HG03575 (cell line): ENCODE results near the gene LZTR1.
"Not testable (repeated sequence)": the region's sequence is repeated elsewhere in the genome, so short reads cannot be mapped to it uniquely, and the experiment has no call there.

Source experiments
- ATAC-seq: cut with Tn5 transposase; IDR thresholded peaks from one replicate; pipeline ENCODE4 v1.9.1; 2021; ENCODE audit not compliant: unreplicated experiment, insufficient number of reproducible peaks, low FRiP score; ENCODE audit errors: extremely low read depth

LZTR1 gene

GRCh38 chr22:21009208-21009607 is 27.1 kb downstream of the LZTR1 start:
- not testable (repeated sequence) for ATAC-seq

DNA sequence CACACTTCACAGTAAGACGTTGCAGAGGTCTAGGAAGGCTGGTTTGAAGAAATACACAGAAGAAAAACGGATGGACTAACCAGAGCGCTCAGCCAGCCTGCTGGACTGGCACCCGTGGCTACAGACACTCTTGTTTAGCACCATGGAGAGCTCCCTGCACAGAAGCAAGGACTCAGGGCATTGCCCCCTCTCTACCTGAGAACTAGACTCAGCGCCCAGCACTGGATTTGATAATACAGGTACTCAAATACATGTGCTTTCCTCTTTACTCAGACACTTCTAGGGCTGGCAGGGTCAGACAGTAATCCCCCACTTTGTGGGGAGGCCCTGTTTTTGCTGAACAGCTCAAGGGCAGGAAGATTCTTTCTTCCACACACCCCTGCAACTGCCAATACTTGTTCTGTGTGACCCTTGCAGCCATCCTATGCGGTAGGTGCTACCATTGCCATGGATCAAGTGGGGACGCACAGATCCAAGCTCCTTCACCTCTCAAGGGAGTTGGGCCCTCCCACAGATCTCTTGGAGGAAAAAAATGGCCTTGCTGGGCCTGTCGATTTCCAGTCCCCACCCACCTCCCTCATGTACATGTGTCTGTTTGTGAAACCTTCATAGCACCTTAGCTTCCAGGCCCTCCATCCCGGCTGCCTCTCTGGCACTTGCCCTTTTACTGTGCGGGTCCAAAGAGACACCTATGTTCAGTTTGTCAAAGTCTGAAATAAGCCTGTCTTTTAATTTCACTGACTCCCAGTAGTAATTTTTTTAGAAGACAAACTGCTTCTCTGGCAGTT is 27.7 kb downstream of the LZTR1 start:
- no peak for ATAC-seq

- no peak for ATAC-seq
These were observed 28.5 kb downstream of the LZTR1 start for GRCh38 chr22:21010426-21011113.

- ATAC-seq, result no peak
These were observed 30.6 kb downstream of the LZTR1 start for GRCh38 chr22:21012446-21013407.

- no peak for ATAC-seq
These were observed 31.6 kb downstream of the LZTR1 start for GRCh38 chr22:21013657-21014201.

DNA sequence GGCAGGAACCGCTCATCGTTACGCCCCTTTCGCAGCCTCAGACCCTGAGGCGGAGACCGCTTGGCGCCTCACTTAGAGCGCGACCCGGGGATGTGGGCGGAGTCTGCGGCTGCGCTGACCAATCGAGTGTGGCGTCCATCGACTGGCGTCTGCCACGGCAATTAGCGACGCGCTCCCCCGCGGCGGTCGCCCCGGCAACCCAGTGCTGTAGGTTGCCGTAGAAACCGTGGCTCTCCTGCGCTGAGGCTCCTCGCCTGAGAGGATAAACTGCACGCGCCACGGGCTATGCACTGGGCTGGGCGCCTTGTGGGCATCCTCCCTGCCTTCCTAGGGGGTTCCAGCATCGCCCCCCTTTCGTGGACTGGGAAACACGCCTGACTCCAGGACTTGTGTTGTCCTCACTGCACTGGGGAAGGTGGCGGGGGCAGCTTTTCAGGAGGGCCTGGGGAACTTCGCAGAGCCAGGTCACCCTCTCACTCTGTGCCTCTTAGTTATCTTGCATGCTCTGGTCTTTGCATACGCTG is 32.2 kb downstream of the LZTR1 start:
- no peak for ATAC-seq

DNA sequence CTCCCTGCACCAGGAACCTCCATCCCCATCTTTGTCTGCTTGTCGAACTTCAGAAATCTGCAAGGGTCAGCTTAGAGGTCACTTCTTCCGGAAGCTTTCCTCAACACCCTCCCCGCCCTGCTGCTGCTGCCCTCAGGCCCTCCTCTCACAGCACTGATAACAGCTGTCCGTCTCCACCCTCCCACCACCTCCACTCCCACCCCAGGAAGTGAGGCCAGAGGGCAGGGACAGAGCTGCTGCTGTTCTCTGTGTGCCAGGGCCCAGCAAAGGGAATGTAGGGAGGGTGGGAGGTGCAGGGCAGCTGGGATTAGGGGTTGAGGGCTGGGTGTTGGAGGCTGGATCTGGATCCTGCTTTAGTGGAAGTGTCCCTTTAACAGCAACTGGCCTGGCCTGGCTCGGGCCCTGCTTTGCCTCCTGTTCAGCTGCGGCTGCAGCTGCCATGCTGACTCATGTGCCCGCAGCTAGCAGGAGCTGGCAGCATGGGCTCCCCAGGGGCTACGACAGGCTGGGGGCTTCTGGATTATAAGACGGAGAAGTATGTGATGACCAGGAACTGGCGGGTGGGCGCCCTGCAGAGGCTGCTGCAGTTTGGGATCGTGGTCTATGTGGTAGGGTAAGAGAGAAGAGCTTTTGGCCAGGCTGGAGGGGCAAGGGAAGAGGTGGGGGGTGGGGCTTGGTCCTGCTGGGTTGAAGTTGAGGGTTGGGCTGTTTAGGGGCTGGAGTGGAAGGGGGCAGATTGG is 32.8 kb downstream of the LZTR1 start, which contains the start of gene P2RX6:
P2RX6 (plus strand) TSS at position 440 of the 740 bp plus-strand sequence; CDS start at position 450, 10 bp downstream.
- ATAC-seq, result no peak

- no peak for ATAC-seq
These were observed 33.4 kb downstream of the LZTR1 start for GRCh38 chr22:21015466-21016006.

- no peak for ATAC-seq
These were observed 34.7 kb downstream of the LZTR1 start for GRCh38 chr22:21016644-21017420.

- no peak for ATAC-seq
These were observed 36.2 kb downstream of the LZTR1 start for GRCh38 chr22:21018314-21018713.

DNA sequence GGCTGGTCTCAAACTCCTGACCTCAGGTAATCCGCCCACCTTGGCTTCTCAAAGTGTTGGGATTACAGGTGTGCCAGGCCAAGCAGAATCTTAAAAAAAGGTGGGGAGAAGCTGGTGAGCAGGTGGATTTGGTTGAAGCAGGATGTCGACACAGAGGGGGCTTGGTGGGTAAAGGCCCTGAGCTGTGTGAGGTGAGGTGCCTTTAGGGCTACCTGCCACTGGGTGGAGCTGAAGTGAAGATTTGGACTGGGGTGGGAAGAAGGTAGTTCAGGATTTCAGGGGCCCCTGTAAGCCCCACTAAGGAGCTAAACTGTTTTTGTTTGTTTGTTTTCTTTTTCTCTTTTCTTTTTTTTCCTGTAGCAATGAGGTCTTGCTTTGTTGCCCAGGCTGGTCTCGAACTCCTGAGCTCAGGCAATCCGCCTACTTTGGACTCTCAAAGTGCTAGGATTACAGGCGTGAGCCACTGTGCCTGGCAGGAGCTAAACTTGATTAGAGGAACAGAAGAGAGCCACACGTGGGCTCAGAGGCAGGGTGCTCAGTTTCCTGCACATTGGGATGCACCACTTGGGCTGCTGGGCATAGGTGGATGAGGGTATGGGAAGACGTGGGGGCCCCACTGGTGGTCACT is 38.8 kb downstream of the LZTR1 start:
- no peak for ATAC-seq

DNA sequence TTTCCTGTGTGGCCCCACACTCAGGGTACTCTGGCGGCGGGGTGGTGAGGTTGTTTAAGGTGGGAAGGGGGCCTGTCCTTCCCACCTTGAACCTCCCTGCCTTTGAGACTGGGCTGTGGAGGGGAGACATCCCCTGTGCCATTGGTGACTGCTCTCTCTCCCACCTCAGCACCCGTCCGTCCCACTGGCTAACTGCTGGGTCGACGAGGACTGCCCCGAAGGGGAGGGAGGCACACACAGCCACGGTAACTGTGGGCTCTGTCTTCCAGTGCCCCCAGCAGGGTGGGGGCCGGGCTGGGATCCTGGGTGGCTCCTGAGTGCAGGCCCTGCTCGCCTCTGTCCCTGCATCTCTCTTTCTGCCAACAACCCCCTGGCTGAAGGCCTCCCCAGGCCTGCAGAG is 40.4 kb downstream of the LZTR1 start:
- no peak for ATAC-seq

GRCh38 chr22:21022955-21023614 is 41.0 kb downstream of the LZTR1 start:
- no peak for ATAC-seq

DNA sequence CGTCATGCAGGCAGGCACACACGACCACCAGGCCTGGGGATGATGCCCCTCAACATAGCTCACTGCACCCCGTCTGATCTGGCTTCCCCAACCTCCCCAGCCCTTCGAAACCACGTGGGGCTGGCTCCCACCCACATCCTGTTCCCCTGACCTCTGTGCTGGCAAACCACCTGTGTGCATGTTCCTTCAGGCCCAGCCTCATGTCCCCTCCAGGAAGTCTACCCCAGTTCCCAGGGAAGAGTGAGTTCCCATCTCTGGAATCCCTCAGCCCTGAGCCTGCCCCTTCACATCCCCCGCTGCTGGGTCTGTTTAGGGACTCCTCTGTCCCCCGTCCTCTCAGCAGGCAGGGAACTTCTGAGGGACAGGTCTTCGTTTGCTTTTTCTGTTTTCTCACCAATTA is 43.2 kb downstream of the LZTR1 start:
- ATAC-seq, result no peak

- no peak for ATAC-seq
These were observed 44.0 kb downstream of the LZTR1 start for GRCh38 chr22:21025763-21026755.
